T-helper 1 cell treated with Interleukin-12 subunit alpha and Interleukin-12 subunit beta and Interleukin-4 antibody, amounts not matched to agents 30 ng/mL and 1 ng/mL, for 36 hours (primary cell): ENCODE data around the gene PRPF40A. TPM values are rescaled to one million over a fixed set of nuclear protein-coding genes. Genes with fewer than 3 reads are reported as not detected.

ENCODE experiments used
- intact Hi-C: fragments of 100-400 bp; cut with micrococcal nuclease; formaldehyde crosslinking; loops from one replicate; pipeline ENCODE4 v1.15.1; 2024
- total RNA-seq: library from RNA; stranded (reverse); gene quantifications from 2 replicates; pipeline ENCODE4 v1.2.3, GENCODE V29; 2022

The PRPF40A gene
- total RNA-seq, 1 donor from 2014 or later, result 140 TPM

- intact Hi-C loops, result no loop called here
Measured at GRCh38 chr2:152622219-152622618, 95.0 kb downstream of the PRPF40A start.

- intact Hi-C loops, result no loop called here
Measured at GRCh38 chr2:152620985-152621384, 96.3 kb downstream of the PRPF40A start.

- intact Hi-C loops, result no loop called here
Measured at GRCh38 chr2:152620208-152620607, 97.1 kb downstream of the PRPF40A start.

GRCh38 chr2:152618193-152618564 is 99.1 kb downstream of the PRPF40A start:
- intact Hi-C loops, result no loop called here

GRCh38 chr2:152617456-152618192 is 99.6 kb downstream of the PRPF40A start:
- intact Hi-C loops, result no loop called here

GRCh38 chr2:152615177-152615576 is 102.1 kb downstream of the PRPF40A start:
- intact Hi-C loops, result no loop called here

- intact Hi-C loops, result loop anchor here (2.0 kb wide), 1 partner anchor 22 kb away; no protein-coding TSS in a partner anchor
Measured at GRCh38 chr2:152613235-152613634, 104.0 kb downstream of the PRPF40A start.

GRCh38 chr2:152611458-152612231 is 105.6 kb downstream of the PRPF40A start:
- intact Hi-C loops, result loop anchor here (2.0 kb wide), 1 partner anchor 23 kb away; no protein-coding TSS in a partner anchor

GRCh38 chr2:152609699-152610098 is 107.6 kb downstream of the PRPF40A start:
- intact Hi-C loops, result no loop called here

GRCh38 chr2:152609154-152609553 is 108.1 kb downstream of the PRPF40A start:
- intact Hi-C loops, result no loop called here

GRCh38 chr2:152607793-152608300 is 109.4 kb downstream of the PRPF40A start:
- intact Hi-C loops, result no loop called here

- intact Hi-C loops, result no loop called here
Measured at GRCh38 chr2:152606941-152607340, 110.3 kb downstream of the PRPF40A start.

- intact Hi-C loops, result no loop called here
Measured at GRCh38 chr2:152606081-152606480, 111.2 kb downstream of the PRPF40A start.

- intact Hi-C loops, result no loop called here
Measured at GRCh38 chr2:152603166-152603565, 114.1 kb downstream of the PRPF40A start.

- intact Hi-C loops, result no loop called here
Measured at GRCh38 chr2:152602750-152603149, 114.5 kb downstream of the PRPF40A start.

Other genes starting within 250 kb of the PRPF40A start
- gene ARL6IP6, start 1.2 kb upstream of the PRPF40A start, total RNA-seq, result 38.6 and 39.0 TPM in 2 replicates